ENCODE data around the gene MAP3K20. TPM values are rescaled to one million over a fixed set of nuclear protein-coding genes. Genes with fewer than 3 reads are reported as not detected.

Gene MAP3K20
- total and polyA plus RNA-seq, 2 donors (not counting 1 experiment from before 2014, with no cell fraction given), result 105 to 138 TPM

DNA sequence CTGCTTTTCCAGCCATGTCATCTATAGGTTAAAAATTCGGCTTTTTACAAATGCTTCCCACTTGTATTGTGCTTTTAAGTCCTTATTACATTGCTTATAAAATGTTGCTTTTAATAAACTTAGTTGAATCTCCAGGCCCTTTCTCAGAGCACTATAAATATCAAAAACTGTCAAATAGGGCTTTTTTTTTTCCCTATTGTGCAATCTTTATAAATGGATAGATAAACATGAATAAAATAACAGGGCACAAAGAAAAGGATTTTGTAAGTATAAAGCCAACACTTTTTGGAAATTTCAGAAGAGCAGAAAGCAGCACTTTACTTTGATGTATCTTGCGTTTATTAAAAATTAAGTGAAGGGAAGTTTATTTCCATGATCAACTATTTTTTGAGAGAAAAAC lies 171.5 kb downstream of the MAP3K20 start:
- no peak overlapping the region for H3K4me3 ChIP-seq (replicated peaks in 1 of 4; ENCODE audit: control extremely low read depth in 1 of 4, insufficient read depth in 1 of 4, low read depth in 3 of 4, low read length in 4 of 4)
- no peaks in the 10 kb centered on the region for H3K36me3 ChIP-seq (ENCODE audit: control insufficient read depth, insufficient read depth, low read length)

GRCh38 chr2:173248381-173248780 lies 172.7 kb downstream of the MAP3K20 start:
- Histone ChIP-seq H3K9ac (ENCODE audit: insufficient read depth, low read length) (no peak overlapping the region), H3K36me3 (ENCODE audit: control insufficient read depth, insufficient read depth, low read length) (no peaks in the 10 kb centered on the region), H4K20me1 (ENCODE audit: control insufficient read depth, extremely low read depth, insufficient read depth, low read length) (no peaks in the 10 kb centered on the region), H3K27ac (ENCODE audit: insufficient read depth, low read length) (no peak overlapping the region), H3K4me2 (ENCODE audit: extremely low read depth, insufficient read depth, low read length) (no peak overlapping the region), H3K27me3 (ENCODE audit: control insufficient read depth, insufficient read depth, low read length) (no peaks in the 10 kb centered on the region), H3K9me3 (ENCODE audit: control insufficient read depth, insufficient read depth, low read depth, low read length) (no peaks in the 10 kb centered on the region), H2AFZ (ENCODE audit: low read length) (no peak overlapping the region), H3K4me3 (replicated peaks in 1 of 4; ENCODE audit: control extremely low read depth in 1 of 4, insufficient read depth in 1 of 4, low read depth in 3 of 4, low read length in 4 of 4) (no peak overlapping the region), H3K79me2 (ENCODE audit: control insufficient read depth, insufficient read depth, low read length) (no peaks in the 10 kb centered on the region), H3K4me1 (ENCODE audit: control insufficient read depth, extremely low read depth, insufficient read depth, low read length) (no peaks in the 10 kb centered on the region)
- TF ChIP-seq, protein P1, sequence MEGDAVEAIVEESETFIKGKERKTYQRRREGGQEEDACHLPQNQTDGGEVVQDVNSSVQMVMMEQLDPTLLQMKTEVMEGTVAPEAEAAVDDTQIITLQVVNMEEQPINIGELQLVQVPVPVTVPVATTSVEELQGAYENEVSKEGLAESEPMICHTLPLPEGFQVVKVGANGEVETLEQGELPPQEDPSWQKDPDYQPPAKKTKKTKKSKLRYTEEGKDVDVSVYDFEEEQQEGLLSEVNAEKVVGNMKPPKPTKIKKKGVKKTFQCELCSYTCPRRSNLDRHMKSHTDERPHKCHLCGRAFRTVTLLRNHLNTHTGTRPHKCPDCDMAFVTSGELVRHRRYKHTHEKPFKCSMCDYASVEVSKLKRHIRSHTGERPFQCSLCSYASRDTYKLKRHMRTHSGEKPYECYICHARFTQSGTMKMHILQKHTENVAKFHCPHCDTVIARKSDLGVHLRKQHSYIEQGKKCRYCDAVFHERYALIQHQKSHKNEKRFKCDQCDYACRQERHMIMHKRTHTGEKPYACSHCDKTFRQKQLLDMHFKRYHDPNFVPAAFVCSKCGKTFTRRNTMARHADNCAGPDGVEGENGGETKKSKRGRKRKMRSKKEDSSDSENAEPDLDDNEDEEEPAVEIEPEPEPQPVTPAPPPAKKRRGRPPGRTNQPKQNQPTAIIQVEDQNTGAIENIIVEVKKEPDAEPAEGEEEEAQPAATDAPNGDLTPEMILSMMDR (conservative IDR thresholded peaks at IDR 0.05 in 1 of 2, IDR thresholded peaks at IDR 0.05 in 1 of 2; ENCODE audit: low read depth in 1 of 2, low read length in 2 of 2), result no peak
- TF ChIP-seq EZH2 (IDR thresholded peaks at IDR 0.05; ENCODE audit: low read length, missing control alignments), result no peak
- no peak for DNase-seq (ENCODE audit: low read depth in 2 of 2)

More for the DNA sequence above, 171.5 kb downstream of the MAP3K20 start:
- Histone ChIP-seq H3K4me2 (ENCODE audit: extremely low read depth, insufficient read depth, low read length) (no peak overlapping the region), H4K20me1 (ENCODE audit: control insufficient read depth, extremely low read depth, insufficient read depth, low read length) (no peaks in the 10 kb centered on the region), H3K79me2 (ENCODE audit: control insufficient read depth, insufficient read depth, low read length) (no peaks in the 10 kb centered on the region), H3K9me3 (ENCODE audit: control insufficient read depth, insufficient read depth, low read depth, low read length) (no peaks in the 10 kb centered on the region), H3K9ac (ENCODE audit: insufficient read depth, low read length) (no peak overlapping the region), H3K27me3 (ENCODE audit: control insufficient read depth, insufficient read depth, low read length) (no peaks in the 10 kb centered on the region), H3K27ac (ENCODE audit: insufficient read depth, low read length) (no peak overlapping the region), H3K4me1 (ENCODE audit: control insufficient read depth, extremely low read depth, insufficient read depth, low read length) (no peaks in the 10 kb centered on the region), H2AFZ (ENCODE audit: low read length) (no peak overlapping the region)
- DNase-seq (ENCODE audit: low read depth in 2 of 2), result peak in 1 of 2 donors; percentile 15
- TF ChIP-seq, protein P1 (conservative IDR thresholded peaks at IDR 0.05 in 1 of 2, IDR thresholded peaks at IDR 0.05 in 1 of 2; ENCODE audit: low read depth in 1 of 2, low read length in 2 of 2), result no peak
- TF ChIP-seq EZH2 (IDR thresholded peaks at IDR 0.05; ENCODE audit: low read length, missing control alignments), result no peak

GRCh38 chr2:173249661-173250641 lies 174.3 kb downstream of the MAP3K20 start:
- no peak for TF ChIP-seq EZH2 (IDR thresholded peaks at IDR 0.05; ENCODE audit: low read length, missing control alignments)
- TF ChIP-seq, protein P1 (conservative IDR thresholded peaks at IDR 0.05 in 1 of 2, IDR thresholded peaks at IDR 0.05 in 1 of 2; ENCODE audit: low read depth in 1 of 2, low read length in 2 of 2), result no peak
- H3K4me1 ChIP-seq (ENCODE audit: control insufficient read depth, extremely low read depth, insufficient read depth, low read length), result no peaks in the 10 kb centered on the region
- H3K9me3 ChIP-seq (ENCODE audit: control insufficient read depth, insufficient read depth, low read depth, low read length), result no peaks in the 10 kb centered on the region
- no peaks in the 10 kb centered on the region for H3K79me2 ChIP-seq (ENCODE audit: control insufficient read depth, insufficient read depth, low read length)
- H3K36me3 ChIP-seq (ENCODE audit: control insufficient read depth, insufficient read depth, low read length), result no peaks in the 10 kb centered on the region
- H3K27ac ChIP-seq (ENCODE audit: insufficient read depth, low read length), result no peak overlapping the region
- no peak overlapping the region for H3K9ac ChIP-seq (ENCODE audit: insufficient read depth, low read length)
- no peak for DNase-seq (ENCODE audit: low read depth in 2 of 2)
- no peaks in the 10 kb centered on the region for H3K27me3 ChIP-seq (ENCODE audit: control insufficient read depth, insufficient read depth, low read length)
- H3K4me3 ChIP-seq (replicated peaks in 1 of 4; ENCODE audit: control extremely low read depth in 1 of 4, insufficient read depth in 1 of 4, low read depth in 3 of 4, low read length in 4 of 4), result no peak overlapping the region
- no peak overlapping the region for H3K4me2 ChIP-seq (ENCODE audit: extremely low read depth, insufficient read depth, low read length)
- no peak overlapping the region for H2AFZ ChIP-seq (ENCODE audit: low read length)
- no peaks in the 10 kb centered on the region for H4K20me1 ChIP-seq (ENCODE audit: control insufficient read depth, extremely low read depth, insufficient read depth, low read length)
